H9 (cell line): ENCODE results near the gene NOS1AP. TPM values are rescaled to one million over a fixed set of nuclear protein-coding genes. Genes with fewer than 3 reads are reported as not detected.

Experiments
- DNase-seq: peaks from one replicate; pipeline ENCODE4 v3.0.0-alpha.2; 2017
- H2AFZ ChIP-seq: one replicate; pipeline ENCODE4 v1.6.1; 2013; ENCODE audit warnings: mild to moderate bottlenecking, low read length, control low read depth, moderate library complexity
- H2AK5ac ChIP-seq: 2 replicates; pipeline ENCODE4 v1.6.1; 2013; ENCODE audit warnings: low read length, control low read depth, mixed read lengths; ENCODE audit not compliant: insufficient read length
- H2BK120ac ChIP-seq: one replicate; pipeline ENCODE4 v1.6.1; 2013; ENCODE audit warnings: low read depth, mild to moderate bottlenecking, low read length, control low read depth, inconsistent platforms; ENCODE audit not compliant: poor library complexity, severe bottlenecking
- H2BK12ac ChIP-seq: 2 replicates; pipeline ENCODE4 v1.6.1; 2013; ENCODE audit warnings: low read length, control low read depth, mixed read lengths, low read depth; ENCODE audit not compliant: insufficient read length
- H2BK15ac ChIP-seq: 2 replicates; pipeline ENCODE4 v1.6.1; 2013; ENCODE audit warnings: low read depth, low read length, control low read depth
- H2BK20ac ChIP-seq: one replicate; pipeline ENCODE4 v1.6.1; 2013; ENCODE audit warnings: low read depth, mild to moderate bottlenecking, low read length, control low read depth, inconsistent platforms; ENCODE audit not compliant: poor library complexity, severe bottlenecking
- H2BK5ac ChIP-seq: 2 replicates; pipeline ENCODE4 v1.6.1; 2013; ENCODE audit warnings: low read length, control low read depth, mixed read lengths; ENCODE audit not compliant: insufficient read length
- H3K14ac ChIP-seq: 2 replicates; pipeline ENCODE4 v1.6.1; 2013; ENCODE audit warnings: low read length, control low read depth; ENCODE audit not compliant: insufficient read depth
- H3K18ac ChIP-seq: 2 replicates; pipeline ENCODE4 v1.6.1; 2013; ENCODE audit warnings: low read depth, mild to moderate bottlenecking, mixed read lengths, low read length, control low read depth; ENCODE audit not compliant: insufficient read length
- H3K23ac ChIP-seq: 2 replicates; pipeline ENCODE4 v1.6.1; 2013; ENCODE audit warnings: low read length, control low read depth, mixed read lengths, low read depth; ENCODE audit not compliant: insufficient read length
- H3K23me2 ChIP-seq: 2 replicates; pipeline ENCODE4 v1.6.1; 2013; ENCODE audit warnings: low read depth, mild to moderate bottlenecking, mixed read lengths, low read length, control low read depth; ENCODE audit not compliant: insufficient read length, poor library complexity, severe bottlenecking
- H3K27ac ChIP-seq: 2 replicates; pipeline ENCODE4 v1.5.1; 2013; ENCODE audit warnings: low read length, control low read depth, mixed read lengths, low read depth; ENCODE audit not compliant: insufficient read length
- H3K27me3 ChIP-seq: 2 replicates; pipeline ENCODE4 v1.6.1; 2013; ENCODE audit warnings: low read length, control low read depth, inconsistent platforms; ENCODE audit not compliant: insufficient read depth
- H3K4ac ChIP-seq: 2 replicates; pipeline ENCODE4 v1.6.1; 2013; ENCODE audit warnings: low read depth, mild to moderate bottlenecking, control low read depth, inconsistent platforms, low read length, moderate library complexity
- H3K4me1 ChIP-seq: 2 replicates; pipeline ENCODE4 v1.6.1; 2013; ENCODE audit warnings: low read length, control low read depth, inconsistent platforms; ENCODE audit not compliant: insufficient read depth
- H3K4me2 ChIP-seq: 2 replicates; pipeline ENCODE4 v1.6.1; 2013; ENCODE audit warnings: low read length, control low read depth, mixed read lengths; ENCODE audit not compliant: insufficient read length, insufficient read depth
- H3K56ac ChIP-seq: 2 replicates; pipeline ENCODE4 v1.6.1; 2013; ENCODE audit warnings: low read depth, mild to moderate bottlenecking, mixed read lengths, low read length, control low read depth; ENCODE audit not compliant: insufficient read length
- H3K79me1 ChIP-seq: 2 replicates; pipeline ENCODE4 v1.6.1; 2013; ENCODE audit warnings: low read depth, mild to moderate bottlenecking, moderate library complexity, low read length, control low read depth, inconsistent platforms; ENCODE audit not compliant: insufficient read depth, poor library complexity, severe bottlenecking
- H3K79me2 ChIP-seq: 2 replicates; pipeline ENCODE4 v1.6.1; 2013; ENCODE audit warnings: low read length, control low read depth, inconsistent platforms; ENCODE audit not compliant: insufficient read depth
- H3K9ac ChIP-seq: 2 replicates; pipeline ENCODE4 v1.6.1; 2013; ENCODE audit warnings: low read length, control low read depth, mixed read lengths; ENCODE audit not compliant: insufficient read length; ENCODE audit errors: extremely low read depth
- H3K9me3 ChIP-seq: one replicate; pipeline ENCODE4 v1.6.1; 2013; ENCODE audit warnings: low read depth, low read length, inconsistent platforms; ENCODE audit not compliant: control insufficient read depth
- H3T11ph ChIP-seq: one replicate; pipeline ENCODE4 v1.6.1; 2013; ENCODE audit warnings: mild to moderate bottlenecking, low read length, control low read depth, inconsistent platforms
- H4K20me1 ChIP-seq: one replicate; pipeline ENCODE4 v1.6.1; 2013; ENCODE audit not compliant: control insufficient read depth, insufficient read length, insufficient read depth
- H4K5ac ChIP-seq: 2 replicates; pipeline ENCODE4 v1.6.1; 2013; ENCODE audit warnings: low read depth, mild to moderate bottlenecking, mixed read lengths, low read length, control low read depth; ENCODE audit not compliant: insufficient read length
- H4K8ac ChIP-seq: replicated peaks from 2 replicates; pipeline ENCODE4 v1.6.1; 2013; ENCODE audit warnings: low read length, control low read depth, mixed read lengths, low read depth; ENCODE audit not compliant: insufficient read length
- H4K91ac ChIP-seq: 2 replicates; pipeline ENCODE4 v1.6.1; 2013; ENCODE audit warnings: low read depth, mild to moderate bottlenecking, moderate library complexity, mixed read lengths, low read length, control low read depth; ENCODE audit not compliant: insufficient read length
- H3K27ac Mint-ChIP-seq, 3 experiments: 2 replicates in 2 of 3; 3 replicates in 1 of 3; pipeline ENCODE4 v1.8.0; 2020 to 2021; ENCODE audit warnings: mixed read lengths in 3 of 3, mild to moderate bottlenecking in 1 of 3, moderate library complexity in 1 of 3
- H3K27me3 Mint-ChIP-seq: 2 replicates; pipeline ENCODE4 v1.8.0; 2021; ENCODE audit warnings: low read depth, mild to moderate bottlenecking, moderate library complexity, mixed read lengths
- H3K36me3 Mint-ChIP-seq, 3 experiments: 2 replicates in 2 of 3; 3 replicates in 1 of 3; pipeline ENCODE4 v1.8.0; 2020 to 2021; ENCODE audit warnings: low read depth in 3 of 3, mixed read lengths in 3 of 3; ENCODE audit not compliant: insufficient read depth in 1 of 3
- H3K4me1 Mint-ChIP-seq, 2 experiments: 2 replicates each; pipeline ENCODE4 v1.8.0; 2020; ENCODE audit warnings: mixed read lengths in 2 of 2
- H3K4me3 Mint-ChIP-seq, 2 experiments: 2 replicates in 1 of 2; 3 replicates in 1 of 2; pipeline ENCODE4 v1.8.0; 2020 to 2021; ENCODE audit warnings: mild to moderate bottlenecking in 2 of 2, mixed read lengths in 2 of 2, moderate library complexity in 1 of 2
- H3K9me3 Mint-ChIP-seq, 2 experiments: 2 replicates in 1 of 2; 3 replicates in 1 of 2; pipeline ENCODE4 v1.8.0; 2020; ENCODE audit warnings: mild to moderate bottlenecking in 2 of 2, mixed read lengths in 2 of 2, moderate library complexity in 1 of 2
- CTCF ChIP-seq: fragments of 200-600 bp; sonication (generic); conservative IDR thresholded peaks from 3 replicates; pipeline ENCODE4 v1.8.0; 2021; ENCODE audit warnings: antibody characterized with exemption, mild to moderate bottlenecking
- WGBS: extraction: QIAGEN DNeasy Blood & Tissue Kit; methylation state at CpG from one replicate; pipeline ENCODE4 v1.1.7; 2013; ENCODE audit warnings: missing lambda C conversion rate, low lambda C conversion rate, mixed read lengths; ENCODE audit not compliant: insufficient read length; ENCODE audit errors: extremely low coverage; 5-methylcytosine and 5-hydroxymethylcytosine counted together
- total RNA-seq: library from RNA; stranded (reverse); gene quantifications from 2 replicates; pipeline ENCODE4 v1.2.1, GENCODE V29; 2021

Gene NOS1AP
- total RNA-seq, 1 experiment from 2014 or later: 8.4 TPM

- no peak overlapping the region for H3T11ph ChIP-seq
- Mint-ChIP-seq H3K27me3 (no peaks in the 10 kb centered on the region), H3K36me3 (no peaks in the 10 kb centered on the region; a peak in 2 of 7 replicates), H3K9me3 (no peaks in the 10 kb centered on the region), H3K27ac (no peak overlapping the region), H3K4me1 (peaks cover 30 to 32% of the 10 kb centered on the region in 2 experiments), H3K4me3 (no peak overlapping the region)
- no peak overlapping the region for H2BK120ac ChIP-seq
- H3K18ac ChIP-seq: no peak overlapping the region
- H3K4me2 ChIP-seq: no peak overlapping the region
- no peak overlapping the region for H4K8ac ChIP-seq
- no peak overlapping the region for H2AK5ac ChIP-seq
- no CpG with 5 or more reads among the region's 4 CpGs for WGBS
- no peak overlapping the region for H3K14ac ChIP-seq
- no peak overlapping the region for H3K27ac ChIP-seq
- H2BK12ac ChIP-seq: no peak overlapping the region
- H4K5ac ChIP-seq: no peak overlapping the region
- H2AFZ ChIP-seq: no peak overlapping the region
- no peaks in the 10 kb centered on the region for H3K23me2 ChIP-seq
- no peaks in the 10 kb centered on the region for H3K27me3 ChIP-seq
- peaks cover 6% of the 10 kb centered on the region; the same call in 1 of the 2 replicates for H3K4me1 ChIP-seq
- H3K79me1 ChIP-seq: no peaks in the 10 kb centered on the region
- H2BK5ac ChIP-seq: no peak overlapping the region
- no peak overlapping the region for H2BK20ac ChIP-seq
- H3K23ac ChIP-seq: no peak overlapping the region
- H4K20me1 ChIP-seq: no peaks in the 10 kb centered on the region
- no peak for DNase-seq
- no peak overlapping the region for H2BK15ac ChIP-seq
- no peak overlapping the region for H3K4ac ChIP-seq
- H3K9me3 ChIP-seq: no peaks in the 10 kb centered on the region
- H3K79me2 ChIP-seq: no peaks in the 10 kb centered on the region
- no peak overlapping the region for H3K56ac ChIP-seq
- H4K91ac ChIP-seq: no peak overlapping the region
- H3K9ac ChIP-seq: no peak overlapping the region
- TF ChIP-seq CTCF: no peak
These were observed 67.3 kb downstream of the NOS1AP start for GRCh38 chr1:162136760-162137159.
